Neural progenitor cell (in vitro differentiated cells): ENCODE measurements around the gene RCE1.

Experiments used
- CTCF ChIP-seq: fragments of 200-600 bp; sonication (generic); IDR thresholded peaks from 2 replicates; pipeline ENCODE4 v1.5.1; 2017; ENCODE audit warnings: antibody characterized with exemption, mild to moderate bottlenecking
- EZH2phosphoT487 ChIP-seq: fragments of 200-600 bp; sonication (generic); IDR thresholded peaks from 2 replicates; pipeline ENCODE4 v1.6.1; 2017; ENCODE audit warnings: antibody characterized with exemption

- no peak for TF ChIP-seq CTCF
- TF ChIP-seq EZH2phosphoT487 = no peak
Observed at GRCh38 chr11:66889960-66890359, 46.7 kb downstream of the RCE1 start.
